ENCODE measurements around the gene NETO1.

- TF ChIP-seq POLR2A (IDR thresholded peaks at IDR 0.05) = no peak
- no peak for TF ChIP-seq CTCF (IDR thresholded peaks at IDR 0.05)
Measured at GRCh38 chr18:72820571-72820970, 47.2 kb downstream of the NETO1 start.

Data from breast epithelium (tissue), 3 donors.